Lower leg skin (tissue), 4 donors: Measurements from ENCODE around the gene GPR137B. TPM values are rescaled to one million over a fixed set of nuclear protein-coding genes. Genes with fewer than 3 reads are reported as not detected.

Source experiments
- DNase-seq, 2 donors: peaks; one replicate each; pipeline ENCODE4 v3.0.0-alpha.2; 2019; ENCODE audit warnings: low spot score in 2 of 2
- H3K4me3 ChIP-seq: fragments of 200-600 bp; sonication (generic); 2 replicates; pipeline ENCODE4 v1.5.1; 2017; ENCODE audit warnings: mild to moderate bottlenecking, low read depth; ENCODE audit not compliant: poor library complexity, severe bottlenecking
- CTCF ChIP-seq, 3 donors: fragments of 450-650 bp; IDR thresholded peaks; one replicate each; pipeline ENCODE4 v1.5.1; 2016; ENCODE audit warnings: antibody characterized with exemption in 3 of 3, mild to moderate bottlenecking in 3 of 3, moderate library complexity in 2 of 3
- POLR2A ChIP-seq, 2 donors: fragments of 450-650 bp; IDR thresholded peaks; one replicate each; pipeline ENCODE4 v1.6.1; 2016 to 2017; ENCODE audit warnings: antibody characterized with exemption in 2 of 2, mild to moderate bottlenecking in 1 of 2, moderate library complexity in 1 of 2
- WGBS, 2 donors: methylation state at CpG; one replicate each; pipeline ENCODE4 v1.1.5; 2018; 5-methylcytosine and 5-hydroxymethylcytosine counted together
- intact Hi-C: fragments of 100-400 bp; cut with DNase I; formaldehyde crosslinking; loops from one replicate; pipeline ENCODE4 v1.15.0; 2023; ENCODE audit warnings: low total_unique reads
- total RNA-seq, 4 donors: library from RNA; depleted of rRNA; stranded (reverse); fragments of >200 nt; gene quantifications; one replicate each; pipeline ENCODE4 v1.1.0, GENCODE V29; 2016

Gene GPR137B
- total RNA-seq, 4 donors from 2014 or later, result 22.5 to 45.5 (median 35.3) TPM

GRCh38 chr1:236122176-236122575 lies 20.2 kb upstream of the GPR137B start:
- TF ChIP-seq POLR2A (IDR thresholded peaks at IDR 0.05) (no peak), CTCF (IDR thresholded peaks at IDR 0.05) (no peak)
- DNase-seq, result no peak
- intact Hi-C loops, result no loop called here
- no peak overlapping the region for H3K4me3 ChIP-seq
- WGBS, 2 donors, result 92 to 94% methylated on average over 7 of the region's 7 CpGs

DNA sequence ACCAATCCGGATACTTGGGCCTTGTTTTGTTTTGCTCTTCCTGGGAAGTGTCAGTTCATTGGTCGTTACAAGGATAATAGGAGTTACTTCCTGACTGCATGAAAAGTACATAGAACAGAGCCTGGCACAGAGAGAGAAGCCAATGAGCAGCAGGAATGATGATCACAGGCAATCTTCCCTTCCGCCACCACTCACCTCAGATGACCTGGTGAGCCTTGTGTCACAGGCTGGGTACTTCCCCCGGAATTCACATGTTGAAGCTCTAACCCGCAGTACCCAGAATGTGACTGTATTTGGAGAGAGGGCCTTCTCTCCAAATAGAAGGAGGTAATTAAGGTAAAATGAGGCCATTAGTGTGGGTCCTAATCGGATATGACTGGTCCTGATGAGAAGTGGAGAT lies 18.8 kb upstream of the GPR137B start:
- intact Hi-C loops, result no loop called here
- TF ChIP-seq CTCF (IDR thresholded peaks at IDR 0.05), result no peak
- no peak for TF ChIP-seq POLR2A (IDR thresholded peaks at IDR 0.05)
- WGBS, 2 donors, result 83 to 90% methylated on average over 6 of the region's 6 CpGs
- DNase-seq, result no peak
- H3K4me3 ChIP-seq, result no peak overlapping the region

DNA sequence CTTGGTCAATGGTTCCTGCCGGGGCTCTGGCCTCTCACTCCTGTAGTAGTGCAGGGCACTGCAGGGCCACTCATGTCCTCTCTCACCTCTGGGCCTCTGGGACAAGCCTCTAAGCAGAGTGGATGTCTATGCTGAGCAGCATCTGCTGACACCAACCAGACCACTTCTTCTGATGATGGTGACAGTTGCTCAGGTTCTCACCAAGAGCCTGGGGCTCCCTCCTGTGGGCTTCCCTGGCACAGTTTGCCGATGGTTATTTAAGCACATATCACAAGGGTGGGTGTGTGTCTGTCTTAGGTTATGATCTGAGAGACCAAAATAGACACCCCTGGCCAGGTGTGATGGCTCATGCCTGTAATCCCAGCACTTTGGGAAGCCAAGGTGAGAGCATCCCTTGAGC lies 17.4 kb upstream of the GPR137B start:
- DNase-seq, result no peak
- WGBS, 2 donors, result 72 to 82% methylated on average over 2 of the region's 2 CpGs
- no peak overlapping the region for H3K4me3 ChIP-seq
- TF ChIP-seq POLR2A (IDR thresholded peaks at IDR 0.05) (no peak), CTCF (IDR thresholded peaks at IDR 0.05) (no peak)
- intact Hi-C loops, result no loop called here

DNA sequence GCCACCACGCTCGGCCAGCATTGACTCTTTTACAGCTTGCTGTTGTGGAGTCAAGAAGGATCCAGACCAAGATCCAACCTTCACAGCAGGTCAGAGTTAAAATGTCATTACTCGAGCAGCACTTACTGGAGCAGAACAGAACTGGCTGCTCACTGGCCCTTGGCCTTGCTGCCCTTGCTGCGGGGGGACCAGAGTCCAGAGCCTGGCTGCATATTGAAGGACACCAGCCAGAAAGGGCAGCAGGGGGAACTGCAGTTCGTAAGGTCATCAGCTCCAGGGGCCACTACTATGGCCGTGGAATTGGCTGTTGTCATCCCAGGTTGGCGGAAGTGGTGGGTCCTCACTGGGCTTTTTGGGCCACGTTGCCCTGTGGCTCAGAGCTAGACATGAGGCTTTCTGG lies 15.3 kb upstream of the GPR137B start:
- no peak overlapping the region for H3K4me3 ChIP-seq
- DNase-seq, result no peak
- 92 to 96% methylated on average over 5 to 8 of the region's 8 CpGs for WGBS, 2 donors
- intact Hi-C loops, result no loop called here
- TF ChIP-seq POLR2A (IDR thresholded peaks at IDR 0.05) (no peak), CTCF (IDR thresholded peaks at IDR 0.05) (no peak)

DNA sequence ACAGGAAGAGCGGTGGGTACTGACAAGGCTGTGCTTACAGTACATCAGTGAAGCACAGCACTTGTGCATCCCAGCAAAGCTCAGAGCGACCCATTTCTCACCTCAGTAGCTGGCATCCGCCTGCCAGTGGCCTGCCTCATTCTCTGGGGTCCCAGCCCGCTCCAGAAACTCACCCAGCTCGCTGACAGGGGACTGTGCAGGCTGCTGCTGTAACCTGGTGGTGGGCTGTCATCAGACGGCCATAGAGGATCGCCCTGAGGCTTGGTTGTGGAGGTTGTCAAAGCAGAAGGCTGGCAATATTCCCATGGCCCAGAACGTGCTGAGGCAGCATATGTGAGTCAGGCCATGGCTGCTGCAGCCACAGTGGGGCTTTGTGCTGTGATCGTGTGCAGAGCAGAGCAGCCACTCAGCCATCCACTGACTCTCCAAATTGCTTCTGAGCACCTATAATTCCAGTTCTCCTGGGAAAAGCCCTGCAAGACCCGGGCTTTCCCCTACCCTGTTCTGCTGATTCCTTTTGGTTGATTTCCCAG lies 13.6 kb upstream of the GPR137B start:
- no peak for TF ChIP-seq CTCF (IDR thresholded peaks at IDR 0.05)
- TF ChIP-seq POLR2A (IDR thresholded peaks at IDR 0.05), result no peak
- intact Hi-C loops, result no loop called here
- 69 to 75% methylated on average over 8 to 10 of the region's 10 CpGs for WGBS, 2 donors
- DNase-seq, result no peak
- no peak overlapping the region for H3K4me3 ChIP-seq

DNA sequence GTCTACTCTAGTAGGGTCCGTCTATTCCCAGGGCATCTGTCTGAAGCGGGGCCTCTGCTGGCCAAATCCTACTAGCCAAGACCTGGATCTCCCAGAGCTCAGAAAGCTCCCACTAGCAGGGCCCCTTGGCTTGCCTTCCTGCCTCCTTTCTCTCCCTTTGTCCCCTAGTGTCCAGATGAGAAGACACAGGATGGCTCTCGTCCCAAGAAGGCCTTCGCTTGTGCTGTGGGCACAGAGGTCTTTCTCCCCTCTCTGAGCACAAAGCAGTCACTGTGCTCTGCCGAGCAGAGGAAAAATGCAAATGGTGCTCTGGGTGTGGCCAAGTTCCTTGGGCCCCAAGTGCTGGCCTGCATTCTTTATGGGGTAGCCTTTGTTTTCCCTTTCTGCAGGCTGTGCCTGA lies 13.0 kb upstream of the GPR137B start:
- DNase-seq, result no peak
- H3K4me3 ChIP-seq, result no peak overlapping the region
- 73 to 77% methylated on average over 5 of the region's 5 CpGs for WGBS, 2 donors
- intact Hi-C loops, result no loop called here
- TF ChIP-seq POLR2A (IDR thresholded peaks at IDR 0.05) (no peak), CTCF (IDR thresholded peaks at IDR 0.05) (no peak)
